Right kidney (tissue), 1 donor: ENCODE results near the gene PRKAG2.
"Not testable (repeated sequence)": the region's sequence is repeated elsewhere in the genome, so short reads cannot be mapped to it uniquely, and the experiment has no call there.

Experiments used
- DNase-seq: peaks from one replicate; pipeline ENCODE4 v3.0.0-alpha.2; 2016

The PRKAG2 gene

DNA sequence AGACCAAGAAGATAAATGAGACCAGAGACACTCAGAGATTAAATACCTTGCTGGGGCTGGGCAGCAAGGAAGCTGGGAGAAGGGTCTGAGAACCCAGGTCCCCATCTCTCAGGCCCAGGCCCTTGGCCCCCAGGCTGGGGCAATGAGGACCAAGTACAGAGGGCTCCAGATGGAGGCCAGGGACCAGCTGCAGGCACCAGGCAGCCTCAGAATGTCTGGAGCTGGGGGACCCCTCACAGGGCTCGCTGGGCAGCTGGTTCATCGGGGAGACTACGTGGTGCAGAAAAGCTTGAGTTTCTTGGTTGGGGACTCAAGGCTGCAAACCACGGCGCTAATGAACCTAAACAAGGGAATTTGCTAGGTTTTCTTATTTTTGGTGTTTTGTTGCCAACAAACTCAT lies 75.6 kb downstream of the PRKAG2 start:
- DNase-seq: no peak

DNA sequence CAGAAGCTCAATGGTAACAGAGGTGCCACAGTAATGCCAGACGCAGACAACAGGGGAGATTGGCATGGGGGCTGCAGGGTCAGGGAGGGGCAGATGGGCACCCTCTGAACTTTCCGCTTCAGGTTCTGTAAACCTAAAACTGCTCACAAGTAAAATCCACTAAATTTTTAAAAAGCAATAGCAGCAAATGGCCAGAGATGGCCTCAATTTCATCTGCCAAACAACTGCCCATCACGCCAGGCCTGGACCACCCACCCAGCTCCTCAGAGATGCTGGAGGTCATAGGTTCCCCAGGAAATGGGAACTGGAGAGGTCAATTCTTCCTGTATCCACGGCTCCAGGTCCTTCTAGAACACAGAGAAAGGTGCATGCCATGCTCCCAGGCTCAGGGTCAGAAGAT lies 76.1 kb downstream of the PRKAG2 start:
- no peak for DNase-seq

DNA sequence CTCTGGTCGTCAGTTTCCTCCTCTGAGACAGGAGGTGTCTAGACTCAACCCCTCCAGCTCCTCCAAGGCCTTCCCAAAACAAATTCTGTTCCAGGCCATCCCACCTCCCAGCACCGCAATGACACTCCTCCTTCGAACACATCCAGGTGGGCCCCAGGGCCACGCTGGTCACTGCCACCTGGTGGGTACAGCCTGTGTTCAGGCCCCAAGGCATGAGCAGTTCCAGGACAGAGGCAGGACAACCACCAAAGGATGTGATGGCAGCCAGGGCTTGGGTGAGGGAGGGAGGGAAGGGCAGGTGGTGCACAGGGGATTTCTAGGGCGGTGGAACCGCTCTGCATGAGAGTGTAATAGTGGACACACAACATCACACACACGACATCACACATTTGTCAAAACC lies 76.5 kb downstream of the PRKAG2 start:
- DNase-seq: no peak

DNA sequence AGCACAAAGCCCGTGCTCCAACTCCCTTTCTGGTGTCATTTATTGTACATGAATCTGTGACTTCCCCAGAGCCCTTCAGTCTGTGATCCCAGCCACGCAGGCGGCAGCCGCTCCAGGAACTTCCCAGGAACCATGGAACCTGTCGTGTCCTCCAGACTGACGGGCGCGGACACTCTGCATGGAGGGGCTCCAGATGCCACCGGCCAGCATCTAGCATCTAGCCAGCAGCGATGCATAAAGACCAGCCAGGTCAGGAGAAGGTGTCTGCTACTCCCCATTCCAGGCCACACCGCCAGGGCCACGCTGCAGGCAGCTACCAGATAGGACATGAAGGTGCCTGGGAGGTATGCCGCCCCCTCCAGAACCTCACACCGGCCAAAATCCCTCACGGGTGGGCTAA lies 77.4 kb downstream of the PRKAG2 start:
- DNase-seq: no peak

DNA sequence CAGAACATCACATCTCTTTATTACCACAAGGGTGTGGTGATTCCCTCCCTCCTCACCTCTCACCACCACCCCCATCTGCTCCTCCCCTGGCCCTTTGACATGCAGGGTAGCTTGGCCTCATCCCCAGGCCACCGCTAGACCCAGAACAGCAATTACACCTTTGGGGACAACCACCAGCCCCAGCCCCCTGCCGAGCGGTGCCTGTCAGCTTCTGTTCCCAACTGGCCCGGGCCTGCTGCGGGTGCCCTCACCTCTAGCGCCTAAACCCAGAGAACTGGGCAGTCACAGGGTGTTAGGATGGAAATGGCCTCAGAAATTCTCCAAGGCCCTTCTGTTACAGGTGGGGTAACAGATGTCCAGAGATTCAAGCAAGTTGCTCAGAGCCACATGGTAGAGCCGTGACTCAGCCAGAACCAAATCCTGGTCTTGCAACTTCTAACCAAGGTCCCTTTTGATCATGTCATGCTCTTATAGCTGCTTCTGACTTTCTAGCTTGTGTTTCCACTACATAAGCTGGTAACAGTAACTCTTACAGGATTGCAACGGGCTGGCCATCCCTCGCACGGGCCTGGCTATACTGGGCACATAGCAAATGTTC lies 78.0 kb downstream of the PRKAG2 start:
- no peak for DNase-seq

DNA sequence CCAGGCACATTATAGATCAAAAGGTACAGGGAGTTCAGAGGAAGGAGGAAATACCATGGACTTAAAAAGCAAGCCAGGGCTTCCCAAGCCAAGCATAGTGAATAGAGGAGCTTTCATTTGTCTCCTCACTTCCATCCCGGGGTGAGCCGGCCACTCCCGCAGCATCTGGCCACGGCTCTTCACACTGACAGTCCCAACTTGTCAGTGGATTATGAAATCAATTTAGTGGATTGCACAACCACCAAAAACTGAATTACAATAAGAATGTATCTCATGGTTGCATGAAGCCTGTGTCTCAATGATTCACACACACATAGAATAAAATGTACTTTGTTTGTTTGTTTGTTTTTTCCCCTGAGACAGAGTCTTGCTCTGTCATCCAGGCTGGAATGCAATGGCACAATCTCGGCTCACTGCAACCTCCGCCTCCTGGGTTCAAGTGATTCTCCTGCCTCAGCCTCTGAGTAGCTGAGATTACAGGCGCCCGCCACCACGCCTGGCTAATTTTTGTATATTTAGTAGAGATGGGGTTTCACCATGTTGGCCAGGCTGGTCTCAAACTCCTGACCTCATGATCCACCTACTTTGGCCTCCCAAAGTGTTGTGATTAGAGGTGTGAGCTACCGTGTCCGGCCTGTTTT lies 79.1 kb downstream of the PRKAG2 start:
- not testable (repeated sequence) for DNase-seq

- no peak for DNase-seq
Measured at GRCh38 chr7:151796871-151797537, 79.9 kb downstream of the PRKAG2 start.

DNA sequence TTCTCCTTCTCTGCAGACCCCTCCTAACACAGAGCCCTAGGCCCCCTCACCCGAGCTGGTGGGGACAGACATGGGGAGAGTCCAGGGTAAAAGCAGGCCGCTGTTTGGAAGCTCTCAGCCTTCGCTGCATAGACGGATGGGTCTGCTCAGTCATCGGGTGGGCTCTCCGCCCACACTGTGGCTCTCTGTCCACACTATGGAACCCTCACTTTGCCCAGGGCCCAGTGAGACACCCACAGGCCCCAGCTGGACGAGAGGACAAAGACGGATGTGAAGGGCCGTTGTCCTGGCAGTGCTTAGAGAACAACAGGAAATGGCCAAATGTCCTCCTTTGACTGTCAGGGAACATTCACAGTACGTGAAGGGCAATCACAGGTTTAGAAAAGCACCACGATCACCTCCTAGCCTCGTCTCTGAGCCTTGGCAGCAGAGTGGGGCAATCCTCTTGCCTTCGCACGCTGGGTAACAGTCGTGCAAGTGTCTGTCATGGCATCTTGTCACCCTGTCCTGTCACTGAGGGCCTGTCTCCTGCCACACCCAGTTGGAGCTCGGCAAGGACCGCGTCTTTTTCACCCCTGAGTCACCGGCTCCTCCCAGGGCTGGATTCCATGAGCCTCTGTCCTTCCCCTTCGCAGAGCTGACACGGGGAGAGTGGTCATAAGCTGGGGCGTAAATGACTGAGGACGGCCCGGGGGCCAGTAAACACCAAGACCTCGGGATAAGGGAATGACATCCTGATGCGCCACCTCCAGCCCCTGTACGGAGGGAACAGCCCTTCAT lies 80.6 kb downstream of the PRKAG2 start:
- DNase-seq: no peak

DNA sequence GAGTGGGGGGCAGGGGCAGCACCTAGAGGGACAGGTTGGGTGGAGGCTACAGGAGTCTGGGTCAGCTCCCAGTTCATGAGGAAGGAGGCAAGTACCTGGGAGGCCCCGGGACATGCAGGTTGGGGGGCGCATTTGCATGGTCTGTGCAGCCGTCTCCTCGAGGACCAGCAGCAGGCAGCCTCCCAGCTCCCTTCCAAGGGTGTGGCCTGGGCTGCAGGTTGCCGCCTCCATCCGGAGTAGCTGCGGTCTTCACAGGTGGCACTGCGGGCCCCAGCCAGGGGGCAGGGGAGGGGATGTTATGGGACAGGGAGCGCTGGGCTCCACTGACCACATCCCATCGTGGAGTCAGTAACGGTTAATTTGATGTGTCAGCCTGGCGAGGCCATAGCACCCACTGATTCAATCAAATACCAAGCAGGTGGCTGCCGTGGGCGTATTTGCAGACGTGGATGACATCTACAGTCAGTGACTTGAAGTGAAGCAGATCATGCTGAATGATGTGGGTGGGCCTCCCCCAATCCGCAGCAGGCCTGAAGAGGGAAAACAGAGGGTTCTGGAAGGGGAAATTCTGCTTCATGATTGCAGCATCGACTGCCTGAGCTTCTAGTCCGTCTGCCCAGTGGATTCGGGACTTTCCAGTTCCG lies 81.6 kb downstream of the PRKAG2 start:
- DNase-seq: no peak

GRCh38 chr7:151794508-151795167 lies 82.3 kb downstream of the PRKAG2 start:
- DNase-seq: no peak

DNA sequence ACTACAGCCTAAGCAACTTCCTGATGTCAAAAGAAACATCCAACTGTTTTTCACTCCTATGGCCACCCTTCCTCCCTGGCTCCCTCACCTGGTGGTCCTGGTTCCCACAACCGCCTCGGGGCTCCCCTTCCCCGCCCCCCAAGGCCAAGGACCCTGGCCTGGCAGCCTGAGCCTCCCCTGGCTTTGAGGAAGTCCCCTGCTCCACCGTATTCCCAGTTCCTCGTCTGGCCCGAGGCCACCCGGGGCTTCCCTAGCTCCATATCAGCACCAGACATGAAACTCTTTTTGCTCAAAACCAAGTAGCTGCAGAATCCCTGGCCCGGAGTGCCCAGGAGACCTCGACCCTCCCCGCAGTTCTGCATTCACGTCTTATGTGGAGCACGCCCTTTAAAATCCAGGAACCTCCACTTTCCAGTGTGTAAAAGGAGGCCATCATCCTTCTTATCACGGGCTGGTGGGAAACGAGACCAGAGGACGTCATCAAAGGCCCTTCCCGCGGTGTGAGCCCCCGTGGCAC lies 82.9 kb downstream of the PRKAG2 start:
- no peak for DNase-seq

- no peak for DNase-seq
Measured at GRCh38 chr7:151793531-151793951, 83.4 kb downstream of the PRKAG2 start.

DNA sequence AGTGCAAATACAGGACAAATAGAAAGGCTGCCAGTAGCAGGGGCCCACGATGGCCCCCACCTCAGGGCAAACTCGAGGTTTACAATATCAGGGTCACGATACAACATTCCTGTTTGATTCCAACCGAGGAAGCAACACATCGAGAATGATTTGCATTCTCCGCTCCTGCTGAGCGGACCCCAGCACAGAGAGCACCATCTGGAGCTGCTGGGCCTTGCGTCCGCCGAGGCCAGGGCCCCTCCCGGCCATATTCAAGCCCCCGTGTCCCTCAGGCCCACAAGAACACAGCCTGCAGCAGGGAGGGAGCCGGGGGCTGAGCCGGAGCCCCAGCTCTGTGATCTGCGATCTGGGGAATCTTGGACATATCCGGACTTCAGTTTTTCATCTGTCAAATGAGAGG lies 84.3 kb downstream of the PRKAG2 start:
- no peak for DNase-seq

- no peak for DNase-seq
Measured at GRCh38 chr7:151792086-151792485, 84.8 kb downstream of the PRKAG2 start.

DNA sequence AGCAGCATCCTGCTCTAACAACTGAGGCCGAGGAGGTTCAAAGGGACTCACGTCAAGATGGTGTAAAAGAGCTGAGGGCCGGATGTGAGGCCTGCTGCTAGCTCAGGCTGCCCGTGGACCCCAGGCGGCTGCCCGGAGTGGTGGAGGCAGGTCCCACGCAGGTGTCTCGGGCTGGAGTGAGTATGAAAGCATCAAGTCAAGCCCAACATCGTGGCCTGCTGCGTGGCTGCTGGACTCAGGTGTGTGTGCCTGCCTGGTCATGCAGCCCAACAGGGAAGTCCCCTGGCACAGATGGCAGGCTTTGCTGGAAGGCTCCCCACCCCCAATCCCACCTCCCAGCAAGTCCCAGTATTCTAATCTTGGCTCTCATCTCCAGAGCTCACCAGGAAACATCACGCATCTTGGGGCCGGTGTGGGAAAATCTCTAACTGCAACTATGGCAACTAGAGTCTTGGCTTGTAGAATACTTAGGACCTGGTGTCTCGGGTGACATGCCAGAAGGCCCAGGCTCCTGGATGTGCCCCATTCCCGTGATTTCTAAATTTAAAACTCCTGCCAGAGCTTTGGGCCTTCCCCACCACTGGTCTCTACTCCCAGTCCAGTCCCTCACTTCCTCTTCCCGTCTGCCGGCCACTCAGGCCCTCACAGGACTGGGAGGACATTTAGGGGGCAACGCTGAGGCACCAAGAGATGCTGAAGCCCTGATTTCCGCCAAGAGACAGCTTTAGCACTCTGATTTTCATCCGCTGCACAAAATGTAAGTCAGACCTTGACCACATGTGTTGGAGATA lies 85.9 kb downstream of the PRKAG2 start:
- no peak for DNase-seq

DNA sequence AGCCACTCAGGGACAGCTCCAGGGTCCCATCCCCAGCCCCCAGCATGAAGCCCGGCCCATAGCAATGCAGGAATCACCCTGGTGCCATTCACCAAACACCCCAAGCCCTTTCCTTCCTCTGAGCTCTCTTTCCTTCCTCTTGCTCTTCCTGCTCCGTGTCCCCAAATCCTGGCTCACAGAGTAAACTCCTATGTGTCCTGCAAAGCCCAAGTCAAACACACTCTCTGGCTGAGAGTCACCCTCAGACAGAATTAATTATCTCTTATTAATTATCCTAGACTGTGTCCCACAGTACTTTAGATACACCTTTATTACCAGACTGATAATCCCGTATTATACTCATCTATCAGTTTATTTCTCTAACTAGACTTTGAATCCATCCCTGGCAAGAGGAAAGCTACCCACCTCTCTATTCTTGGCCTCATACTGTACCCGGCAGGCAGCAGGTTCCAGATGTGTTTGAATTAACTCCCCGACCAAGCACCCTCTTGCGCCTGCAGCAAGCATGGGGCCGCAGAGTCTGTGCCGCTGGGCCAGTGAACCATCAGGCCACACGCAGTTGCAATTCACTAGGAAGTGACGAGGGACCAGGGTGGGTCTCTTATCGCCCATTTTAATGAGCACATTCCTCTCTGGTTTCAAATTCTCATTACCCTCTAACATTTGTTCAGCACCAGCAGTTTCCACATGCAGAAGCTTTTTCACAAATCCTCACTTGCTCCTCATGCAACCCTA lies 86.7 kb downstream of the PRKAG2 start:
- DNase-seq: no peak

- DNase-seq: no peak
Measured at GRCh38 chr7:151789380-151789947, 87.5 kb downstream of the PRKAG2 start.

- no peak for DNase-seq
Measured at GRCh38 chr7:151787348-151787747, 89.6 kb downstream of the PRKAG2 start.

- DNase-seq: no peak
Measured at GRCh38 chr7:151786936-151787335, 90.0 kb downstream of the PRKAG2 start.

DNA sequence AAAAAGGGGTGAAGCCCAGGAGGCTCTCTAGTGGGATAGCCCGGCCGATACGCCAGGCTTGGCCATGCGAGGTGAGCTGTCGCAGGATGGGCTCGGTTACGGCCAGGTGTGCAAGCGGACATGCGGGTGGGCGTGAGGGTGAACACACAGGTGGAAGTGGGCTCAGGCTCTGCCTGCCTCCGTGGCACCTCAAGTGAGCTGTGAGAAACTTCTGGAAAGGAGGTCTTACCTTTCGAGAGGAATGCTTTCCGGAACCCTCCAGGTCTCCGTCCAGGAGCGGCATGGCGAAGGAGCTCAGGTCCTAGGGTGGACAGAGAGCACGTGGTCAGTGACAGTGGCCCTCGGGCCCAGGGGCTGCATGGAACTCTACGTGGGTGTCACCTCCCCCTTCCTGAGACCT lies 90.7 kb downstream of the PRKAG2 start:
- DNase-seq: no peak
